Effector memory CD4-positive, alpha-beta T cell (primary cell): ENCODE measurements around the gene CDH13.

Experiments
- DNase-seq, 3 donors: peaks; one replicate each; pipeline ENCODE4 v3.0.0-alpha.2; 2020
- H3K27ac ChIP-seq: 2 replicates; pipeline ENCODE4 v1.7.0; 2013; ENCODE audit warnings: mild to moderate bottlenecking, low read length, moderate library complexity; ENCODE audit not compliant: insufficient read depth, poor library complexity, severe bottlenecking
- H3K27me3 ChIP-seq: replicated peaks from 2 replicates; pipeline ENCODE4 v1.7.0; 2013; ENCODE audit warnings: mild to moderate bottlenecking, low read length; ENCODE audit not compliant: insufficient read depth, control insufficient read depth, poor library complexity, severe bottlenecking
- H3K36me3 ChIP-seq: 2 replicates; pipeline ENCODE4 v1.7.0; 2013; ENCODE audit warnings: mild to moderate bottlenecking, low read length, moderate library complexity; ENCODE audit not compliant: control insufficient read depth, insufficient read depth
- H3K4me1 ChIP-seq: 2 replicates; pipeline ENCODE4 v1.7.0; 2013; ENCODE audit warnings: low read length, mild to moderate bottlenecking; ENCODE audit not compliant: control insufficient read depth, insufficient read depth, poor library complexity, severe bottlenecking
- H3K4me3 ChIP-seq: 2 replicates; pipeline ENCODE4 v1.7.0; 2013; ENCODE audit warnings: low read length, low read depth, mild to moderate bottlenecking; ENCODE audit not compliant: insufficient read depth, poor library complexity, severe bottlenecking
- H3K9me3 ChIP-seq: 2 replicates; pipeline ENCODE4 v1.7.0; 2013; ENCODE audit warnings: mild to moderate bottlenecking, low read length, moderate library complexity; ENCODE audit not compliant: control insufficient read depth

CDH13 gene

DNA sequence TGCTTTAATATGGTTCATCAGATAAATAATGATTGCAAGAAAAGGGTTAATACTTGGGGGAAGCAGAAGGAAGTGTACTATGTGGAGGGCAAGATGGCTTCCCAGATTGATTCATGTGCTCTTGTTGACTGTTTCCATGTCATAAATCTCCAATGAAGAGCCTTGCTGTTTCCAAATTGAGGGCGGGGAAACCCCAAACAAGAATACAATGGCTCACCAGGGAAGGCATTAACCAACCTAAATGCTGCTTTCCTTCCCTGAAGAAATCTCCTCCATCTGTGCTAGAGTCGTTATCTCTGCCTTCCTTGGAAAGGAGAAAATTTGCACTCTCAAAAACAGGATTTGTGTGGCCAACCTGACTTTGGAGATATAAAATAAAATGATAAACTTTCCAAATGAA is 28.0 kb upstream of the CDH13 start:
- no peaks in the 10 kb centered on the region for H3K27me3 ChIP-seq
- H3K4me3 ChIP-seq, result no peak overlapping the region
- no peaks in the 10 kb centered on the region for H3K4me1 ChIP-seq
- no peaks in the 10 kb centered on the region for H3K9me3 ChIP-seq
- DNase-seq, result no peak
- H3K27ac ChIP-seq, result no peak overlapping the region
- no peaks in the 10 kb centered on the region for H3K36me3 ChIP-seq

DNA sequence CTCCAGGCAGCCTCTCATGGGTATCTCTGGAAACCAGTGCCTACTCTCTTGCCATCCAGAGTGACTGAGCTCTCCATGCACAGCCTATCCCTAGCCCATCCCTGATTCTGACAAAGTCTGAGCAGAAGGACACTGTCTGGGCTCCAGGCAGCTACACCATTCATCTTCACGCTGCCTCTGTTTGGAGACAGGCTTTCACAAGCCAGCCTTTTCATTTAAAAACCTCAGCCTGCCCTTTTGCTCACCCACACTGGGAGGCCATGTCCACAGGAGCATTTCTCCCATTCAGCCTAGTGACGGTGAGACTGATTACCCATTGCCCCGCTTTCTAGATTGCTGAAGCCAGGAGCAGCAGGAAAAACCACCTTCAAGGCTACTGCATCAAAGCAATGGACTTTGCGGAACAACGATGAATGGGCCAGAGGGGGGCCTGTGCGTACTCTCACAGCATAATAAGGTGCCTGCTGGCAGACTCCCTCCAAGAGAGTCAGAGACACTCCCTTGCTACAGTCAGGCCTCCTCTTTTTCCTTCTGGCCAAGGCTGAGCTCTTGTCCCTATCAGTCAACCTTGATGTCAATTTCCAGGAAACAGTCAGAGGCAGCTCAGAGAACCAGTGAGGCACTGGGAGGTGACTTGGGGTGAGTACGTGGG is 24.7 kb upstream of the CDH13 start:
- H3K36me3 ChIP-seq, result no peaks in the 10 kb centered on the region
- no peaks in the 10 kb centered on the region for H3K9me3 ChIP-seq
- H3K27me3 ChIP-seq, result peaks cover 5% of the 10 kb centered on the region
- DNase-seq, result no peak
- no peaks in the 10 kb centered on the region for H3K4me1 ChIP-seq
- H3K4me3 ChIP-seq, result no peak overlapping the region
- H3K27ac ChIP-seq, result no peak overlapping the region

DNA sequence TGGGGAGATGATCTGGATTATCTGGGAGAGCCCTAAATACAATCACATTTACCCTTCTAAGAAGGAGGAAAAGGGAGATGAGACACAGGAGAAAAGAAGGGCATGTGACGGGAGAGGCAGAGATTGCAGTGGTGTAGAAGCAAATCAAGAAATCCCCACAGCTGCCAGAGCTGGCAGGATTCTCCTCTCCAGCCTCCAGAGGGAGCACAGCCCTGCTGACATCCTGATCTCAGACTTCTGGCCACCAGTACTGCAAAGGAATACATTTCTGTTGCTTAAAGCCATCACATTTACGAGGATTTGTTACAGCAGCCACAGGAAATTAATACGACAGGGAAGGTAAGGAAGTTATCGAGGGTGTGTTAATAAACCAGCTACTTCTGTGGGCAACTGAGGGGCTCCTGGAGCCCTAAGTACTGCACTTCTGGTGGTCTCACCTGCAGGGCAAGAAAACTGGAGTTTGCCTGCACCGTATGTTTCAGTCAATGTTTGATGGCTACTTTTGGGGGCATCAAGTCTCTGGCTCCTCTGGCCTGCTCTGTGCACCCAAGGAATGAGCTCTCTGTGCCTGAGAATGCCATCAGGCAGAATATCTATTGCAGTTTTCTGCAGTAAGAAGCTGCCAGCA is 22.9 kb upstream of the CDH13 start:
- DNase-seq, result no peak
- no peaks in the 10 kb centered on the region for H3K4me1 ChIP-seq
- no peak overlapping the region for H3K27ac ChIP-seq
- no peaks in the 10 kb centered on the region for H3K9me3 ChIP-seq
- H3K36me3 ChIP-seq, result no peaks in the 10 kb centered on the region
- H3K27me3 ChIP-seq, result peaks cover 5% of the 10 kb centered on the region
- no peak overlapping the region for H3K4me3 ChIP-seq

DNA sequence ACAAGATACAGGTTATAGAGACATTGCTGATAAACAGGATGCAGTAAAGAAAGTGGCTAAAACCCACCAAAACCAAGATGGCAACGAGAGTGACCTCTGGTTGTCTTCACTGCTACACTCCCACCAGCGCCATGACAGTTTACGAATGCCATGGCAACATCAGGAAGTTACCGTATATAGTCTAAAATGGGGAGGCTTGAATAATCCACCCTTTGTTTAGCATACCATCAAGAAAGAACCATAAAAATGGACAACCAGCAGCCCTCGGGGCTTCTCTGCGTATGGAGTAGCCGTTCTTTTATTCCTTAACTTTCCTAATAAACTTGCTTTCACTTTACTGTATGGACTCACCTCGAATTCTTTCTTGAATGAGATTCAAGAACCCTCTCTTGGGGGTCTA is 21.7 kb upstream of the CDH13 start:
- Histone ChIP-seq H3K4me1 (no peaks in the 10 kb centered on the region), H3K4me3 (no peak overlapping the region), H3K27me3 (peaks cover 5% of the 10 kb centered on the region), H3K9me3 (no peaks in the 10 kb centered on the region), H3K27ac (no peak overlapping the region), H3K36me3 (no peaks in the 10 kb centered on the region)
- DNase-seq, result no peak

DNA sequence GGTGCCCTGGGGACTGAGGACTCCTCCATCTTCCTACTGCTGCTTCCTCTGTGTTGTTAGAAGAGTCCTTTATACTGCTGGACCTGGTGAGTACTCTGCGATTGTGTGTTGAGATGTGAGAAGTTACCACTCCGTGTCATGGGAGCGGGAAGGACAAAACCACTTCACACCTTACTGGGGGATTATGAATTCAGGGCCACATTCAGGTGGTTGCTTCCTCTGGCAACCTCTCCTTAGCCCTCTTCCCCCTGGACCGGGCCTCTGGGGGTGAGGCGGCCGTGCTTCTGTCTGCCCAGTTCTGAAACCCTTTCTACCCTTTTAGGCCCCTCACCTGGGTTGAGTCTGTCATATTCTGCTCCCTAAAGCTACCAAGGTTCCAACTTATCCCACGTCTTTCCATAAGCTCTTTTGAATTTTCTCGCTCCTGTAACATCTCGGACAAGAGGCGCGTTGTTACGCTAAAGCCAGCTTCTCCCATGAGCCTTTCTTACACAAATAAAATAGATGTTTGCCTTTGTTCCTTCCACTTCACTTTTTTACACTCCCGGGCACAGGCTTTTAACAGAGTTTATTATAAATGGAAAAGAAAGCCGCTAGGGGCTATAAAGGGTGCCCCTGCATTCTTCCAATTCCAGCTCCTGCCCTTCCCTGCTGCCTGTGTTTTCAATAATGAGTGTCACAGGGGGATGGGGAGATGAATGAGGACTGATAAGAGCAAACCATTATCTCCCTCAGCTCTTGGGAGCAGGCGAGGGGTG is 20.7 kb upstream of the CDH13 start:
- no peak for DNase-seq
- H3K27me3 ChIP-seq, result peaks cover 5% of the 10 kb centered on the region
- H3K27ac ChIP-seq, result no peak overlapping the region
- H3K4me3 ChIP-seq, result no peak overlapping the region
- H3K4me1 ChIP-seq, result no peaks in the 10 kb centered on the region
- H3K9me3 ChIP-seq, result no peaks in the 10 kb centered on the region
- H3K36me3 ChIP-seq, result no peaks in the 10 kb centered on the region

DNA sequence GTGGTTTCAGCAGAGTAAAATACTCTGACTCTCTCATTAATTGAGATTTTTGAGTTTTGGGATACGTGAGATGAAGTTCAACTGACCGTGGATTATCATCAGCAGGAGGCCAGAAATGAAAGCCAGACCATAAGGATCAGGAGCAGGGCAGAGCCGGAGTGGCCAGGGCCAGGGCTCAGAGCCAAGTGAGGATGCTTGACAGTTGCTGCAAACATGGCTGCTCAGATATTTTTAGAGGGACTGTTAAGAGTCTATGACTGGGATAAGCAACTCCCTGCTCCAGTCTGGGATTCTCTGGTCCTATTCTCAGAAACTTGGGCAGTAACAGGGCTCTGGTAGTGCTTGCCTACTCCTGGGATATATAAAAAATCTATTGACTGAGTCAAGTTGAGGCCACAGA is 17.6 kb upstream of the CDH13 start:
- Histone ChIP-seq H3K27me3 (peaks cover 5% of the 10 kb centered on the region), H3K4me3 (no peak overlapping the region), H3K27ac (no peak overlapping the region), H3K4me1 (no peaks in the 10 kb centered on the region), H3K9me3 (no peaks in the 10 kb centered on the region), H3K36me3 (no peaks in the 10 kb centered on the region)
- DNase-seq, result no peak

DNA sequence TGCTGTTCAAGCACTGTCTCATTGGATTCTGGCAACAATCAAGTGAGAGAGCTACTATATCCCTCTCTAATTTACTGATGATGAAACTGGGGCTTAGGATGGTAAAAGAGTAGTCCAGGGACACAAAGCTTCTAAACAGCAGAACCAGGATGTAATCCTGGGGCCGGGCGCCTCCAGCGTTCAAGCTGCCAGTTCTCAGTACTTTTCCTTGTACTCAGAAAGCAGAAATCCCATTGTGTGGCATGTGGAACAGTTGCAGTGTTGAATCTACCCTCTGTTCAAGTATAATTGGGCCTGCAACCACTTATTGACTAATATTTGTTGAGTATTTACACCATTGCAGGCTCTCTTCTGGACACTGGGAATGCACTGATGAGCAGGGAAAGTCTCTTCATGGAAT is 14.5 kb upstream of the CDH13 start:
- Histone ChIP-seq H3K27me3 (no peaks in the 10 kb centered on the region), H3K4me1 (no peaks in the 10 kb centered on the region), H3K27ac (no peak overlapping the region), H3K4me3 (no peak overlapping the region), H3K9me3 (no peaks in the 10 kb centered on the region), H3K36me3 (no peaks in the 10 kb centered on the region)
- DNase-seq, result no peak

DNA sequence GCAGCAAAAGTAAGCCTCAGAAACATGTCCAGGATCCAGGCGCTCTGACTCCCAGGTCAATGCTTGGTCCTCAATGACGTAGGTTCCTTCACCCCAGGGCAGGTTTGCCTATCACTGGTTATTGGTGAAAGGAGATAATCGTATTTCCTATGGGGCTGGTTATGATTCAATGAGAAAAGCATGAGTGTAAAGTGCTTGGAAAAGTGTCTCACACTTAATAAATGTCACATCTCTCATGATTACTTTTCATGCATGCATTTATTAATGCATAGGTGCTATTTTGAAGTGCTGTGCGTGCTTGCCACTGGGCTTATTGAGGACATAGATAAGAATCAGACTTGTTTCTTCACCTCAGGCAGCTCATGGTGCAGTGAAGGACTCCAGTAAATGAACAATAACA is 10.4 kb upstream of the CDH13 start:
- Histone ChIP-seq H3K9me3 (no peaks in the 10 kb centered on the region), H3K27ac (no peak overlapping the region), H3K4me3 (no peak overlapping the region), H3K4me1 (no peaks in the 10 kb centered on the region), H3K27me3 (no peaks in the 10 kb centered on the region), H3K36me3 (no peaks in the 10 kb centered on the region)
- DNase-seq, result no peak

DNA sequence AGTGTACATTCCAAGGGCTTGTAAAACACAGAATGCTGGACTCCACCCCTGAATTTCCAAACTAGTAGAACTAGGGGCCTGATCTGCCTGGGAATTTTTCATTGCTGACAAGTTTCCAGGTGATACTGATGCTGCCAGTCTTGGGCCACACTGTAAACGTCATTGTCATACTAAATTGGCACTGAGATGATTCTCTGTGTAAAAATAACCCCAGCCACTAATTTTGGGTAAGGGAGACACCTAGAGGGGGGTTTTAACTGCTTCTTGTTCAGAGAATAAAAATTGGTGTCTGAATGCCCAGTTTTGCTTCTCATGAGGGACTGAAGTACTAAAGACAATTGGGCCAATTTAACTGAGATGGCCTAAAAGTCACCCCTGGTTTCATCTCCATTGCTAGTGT is 5.0 kb upstream of the CDH13 start:
- Histone ChIP-seq H3K4me1 (peaks cover under 1% of the 10 kb centered on the region), H3K36me3 (no peaks in the 10 kb centered on the region), H3K27ac (no peak overlapping the region), H3K4me3 (no peak overlapping the region), H3K27me3 (peaks cover 9% of the 10 kb centered on the region), H3K9me3 (no peaks in the 10 kb centered on the region)
- no peak for DNase-seq

DNA sequence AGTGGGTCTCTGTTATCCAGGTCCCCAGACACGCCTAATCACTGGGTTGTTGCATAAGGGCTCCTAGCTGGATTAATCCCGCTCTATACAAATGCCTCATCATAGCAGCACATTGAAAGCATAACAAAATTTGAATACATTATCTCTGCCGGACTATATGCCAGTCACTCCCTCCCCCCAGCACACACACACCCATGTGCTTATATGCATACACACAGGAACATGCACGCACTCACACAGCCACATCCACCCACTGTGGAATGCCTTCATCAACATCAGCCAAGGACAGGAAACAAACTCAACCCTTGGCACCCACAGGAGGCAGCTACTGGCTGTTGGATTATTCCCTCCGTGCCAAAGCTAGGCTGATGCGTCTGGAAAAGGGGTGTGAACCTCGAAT is 3.5 kb upstream of the CDH13 start:
- peaks cover 13% of the 10 kb centered on the region for H3K27me3 ChIP-seq
- no peak overlapping the region for H3K27ac ChIP-seq
- DNase-seq, result no peak
- no peaks in the 10 kb centered on the region for H3K9me3 ChIP-seq
- no peaks in the 10 kb centered on the region for H3K36me3 ChIP-seq
- H3K4me3 ChIP-seq, result no peak overlapping the region
- peaks cover 10% of the 10 kb centered on the region for H3K4me1 ChIP-seq
